ENCODE measurements around the gene KLF6. TPM values are rescaled to one million over a fixed set of nuclear protein-coding genes. Genes with fewer than 3 reads are reported as not detected.

KLF6 gene
- polyA plus RNA-seq, 1 of the 3 experiments (the other 2 are of a cell fraction): 148 TPM

GRCh38 chr10:3827266-3827665 is 42.3 kb upstream of the KLF6 start:
- H3K9me2 ChIP-seq: no peaks in the 10 kb centered on the region
- POLR2A ChIA-PET: interaction anchor here (0.7 kb wide), 1 partner anchor 38 kb away, joined by 3 read pairs; no protein-coding TSS in a partner anchor
- H3K79me2 ChIP-seq (ENCODE audit: insufficient read depth): no peaks in the 10 kb centered on the region
- TF ChIP-seq YY1 (IDR thresholded peaks at IDR 0.05; ENCODE audit: low read depth) (no peak), GATA2 (CRISPR knock-in tag; IDR thresholded peaks at IDR 0.05) (no peak), MAX (IDR thresholded peaks at IDR 0.05; ENCODE audit: low read depth) (no peak), USF2 (IDR thresholded peaks at IDR 0.05; ENCODE audit: borderline replicate concordance, low read depth, low read length) (no peak), CHD2 (IDR thresholded peaks at IDR 0.05; ENCODE audit: low read length, partially characterized antibody) (no peak), TAF1 (IDR thresholded peaks at IDR 0.05; ENCODE audit: borderline replicate concordance, low read depth, low read length) (no peak), TCF12 (IDR thresholded peaks at IDR 0.05) (no peak), RCOR1 (IDR thresholded peaks at IDR 0.05; ENCODE audit: low read length) (no peak), FOXJ3 (CRISPR knock-in tag; IDR thresholded peaks at IDR 0.05) (no peak), NRF1 (IDR thresholded peaks at IDR 0.05; ENCODE audit: low read depth, low read length) (no peak), FOSL2 (IDR thresholded peaks at IDR 0.05; ENCODE audit: borderline replicate concordance, low read depth) (no peak), CTCF (IDR thresholded peaks at IDR 0.05) (no peak)
- H3K9me3 ChIP-seq: no peaks in the 10 kb centered on the region
- DNase-seq: no peak
- H4K20me1 ChIP-seq (ENCODE audit: insufficient read depth): no peaks in the 10 kb centered on the region
- CTCF ChIA-PET: interaction anchor here (0.6 kb wide), 1 partner anchor 587 kb away, joined by 3 read pairs; no protein-coding TSS in a partner anchor
- H3K27ac ChIP-seq (ENCODE audit: low read depth in 2 of 2, low read length in 1 of 2): no peak overlapping the region
- H3K4me2 ChIP-seq: no peak overlapping the region
- H3K27me3 ChIP-seq (ENCODE audit: insufficient read depth): no peaks in the 10 kb centered on the region
- H2AFZ ChIP-seq (ENCODE audit: low read depth): no peak overlapping the region
- no peak overlapping the region for H3K4me3 ChIP-seq (ENCODE audit: low read depth in 2 of 2, low read length in 1 of 2)
- peaks cover 5% of the 10 kb centered on the region for H3F3A ChIP-seq (replicated peaks; ENCODE audit: insufficient read depth)
- no peak overlapping the region for H3K9ac ChIP-seq
- no peaks in the 10 kb centered on the region for H3K36me3 ChIP-seq (replicated peaks in 1 of 2; ENCODE audit: control insufficient read depth in 1 of 2, insufficient read depth in 2 of 2, low read length in 1 of 2)
- peaks cover 4 to 5% of the 10 kb centered on the region in 2 experiments; a peak in 3 of 4 replicates for H3K4me1 ChIP-seq (ENCODE audit: control insufficient read depth in 1 of 2, insufficient read depth in 2 of 2, low read depth in 1 of 2, low read length in 1 of 2)
- WGBS (ENCODE audit: low lambda C conversion rate): 90% methylated on average over 10 of the region's 10 CpGs

GRCh38 chr10:3825862-3826351 is 40.9 kb upstream of the KLF6 start:
- no peak for DNase-seq

More at GRCh38 chr10:3825862-3826351, 40.9 kb upstream of the KLF6 start:
- no peak overlapping the region for H2AFZ ChIP-seq (ENCODE audit: low read depth)
- H3K9me2 ChIP-seq: no peaks in the 10 kb centered on the region
- no peak overlapping the region; a peak in 1 of 4 replicates for H3K27ac ChIP-seq (ENCODE audit: low read depth in 2 of 2, low read length in 1 of 2)
- peaks cover 5% of the 10 kb centered on the region for H3F3A ChIP-seq (replicated peaks; ENCODE audit: insufficient read depth)
- WGBS (ENCODE audit: low lambda C conversion rate): 96% methylated on average over 17 of the region's 21 CpGs
- H3K4me3 ChIP-seq (ENCODE audit: low read depth in 2 of 2, low read length in 1 of 2): no peak overlapping the region
- no peaks in the 10 kb centered on the region for H3K9me3 ChIP-seq
- H3K79me2 ChIP-seq (ENCODE audit: insufficient read depth): no peaks in the 10 kb centered on the region
- no peak overlapping the region for H3K9ac ChIP-seq
- CTCF ChIA-PET: no interaction called here
- H4K20me1 ChIP-seq (ENCODE audit: insufficient read depth): no peaks in the 10 kb centered on the region
- H3K4me2 ChIP-seq: no peak overlapping the region
- TF ChIP-seq GABPA (IDR thresholded peaks at IDR 0.05; ENCODE audit: low read depth): no peak
- no peak for TF ChIP-seq MEF2A (IDR thresholded peaks at IDR 0.05; ENCODE audit: borderline replicate concordance, low read depth)
- no peaks in the 10 kb centered on the region for H3K36me3 ChIP-seq (replicated peaks in 1 of 2; ENCODE audit: control insufficient read depth in 1 of 2, insufficient read depth in 2 of 2, low read length in 1 of 2)
- POLR2A ChIA-PET: no interaction called here
- peaks cover 2 to 4% of the 10 kb centered on the region in 2 experiments; a peak in 2 of 4 replicates for H3K4me1 ChIP-seq (ENCODE audit: control insufficient read depth in 1 of 2, insufficient read depth in 2 of 2, low read depth in 1 of 2, low read length in 1 of 2)
- no peaks in the 10 kb centered on the region for H3K27me3 ChIP-seq (ENCODE audit: insufficient read depth)

Measured in SK-N-SH (cell line).